A549 (cell line): ENCODE measurements around the gene C17orf75. TPM values are rescaled to one million over a fixed set of nuclear protein-coding genes. Genes with fewer than 3 reads are reported as not detected.
"Not testable (repeated sequence)": the region's sequence is repeated elsewhere in the genome, so short reads cannot be mapped to it uniquely, and the experiment has no call there.

Source experiments
- ATAC-seq, 2 experiments: fragments of 200-7000 bp in 1 of 2; fragments of >200 bp in 1 of 2; cut with Nextera tagmentation in 1 of 2; cut with Tn5 transposase in 1 of 2; 3 replicates each; pipeline versions ENCODE4 v1.8.0 to v1.9.1; 2018 to 2020; ENCODE audit warnings: mild to moderate bottlenecking in 1 of 2, moderate library complexity in 1 of 2
- CTCF ChIA-PET: fragments of 300-600 bp; sonication (Branson Sonifier 250); formaldehyde crosslinking; extraction: SDS; loops from one replicate; lab custom pipeline; 2021; ENCODE audit warnings: antibody characterized with exemption, inconsistent platforms; lab: Yijun Ruan, JAX
- POLR2A ChIA-PET: fragments of 350-600 bp; formaldehyde crosslinking; extraction: SDS; loops from one replicate; lab custom pipeline; 2021; ENCODE audit warnings: antibody characterized with exemption, inconsistent platforms; lab: Yijun Ruan, JAX
- DNase-seq, 2 experiments: peaks; one replicate each; pipeline versions ENCODE4 v3.0.0 to v3.0.0-alpha.2; 2011 to 2016; ENCODE audit warnings: low read depth in 1 of 2, low spot score in 1 of 2
- FAIRE-seq: peaks from 2 replicates; lab custom pipeline; 2011; peaks lifted over from hg19 to GRCh38; lab: Jason Lieb, UNC
- H3K27ac ChIP-seq, 2 experiments: fragments of >200 bp; sonication (Bioruptor Twin); formaldehyde crosslinking; 3 replicates each; pipeline ENCODE4 v1.5.1; 2016 to 2017
- H3K4me1 ChIP-seq: fragments of >200 bp; sonication (Bioruptor Twin); formaldehyde crosslinking; 3 replicates; pipeline ENCODE4 v1.6.1; 2016
- H3K4me2 ChIP-seq: fragments of >200 bp; sonication (Bioruptor Twin); formaldehyde crosslinking; 3 replicates; pipeline ENCODE4 v1.6.1; 2016
- H3K4me3 ChIP-seq: fragments of >200 bp; sonication (Bioruptor Twin); formaldehyde crosslinking; 3 replicates; pipeline ENCODE4 v1.5.1; 2016
- H3K9me3 ChIP-seq: fragments of >200 bp; sonication (Bioruptor Twin); formaldehyde crosslinking; 3 replicates; pipeline ENCODE4 v1.6.1; 2016
- CBX2 ChIP-seq: fragments of 200-600 bp; sonication (generic); IDR thresholded peaks from 2 replicates; pipeline ENCODE4 v1.6.1; 2016; ENCODE audit warnings: low read depth, mild to moderate bottlenecking, borderline replicate concordance
- CHD4 ChIP-seq: fragments of 200-600 bp; sonication (generic); IDR thresholded peaks from 2 replicates; pipeline ENCODE4 v1.6.1; 2016; ENCODE audit warnings: antibody characterized with exemption, mild to moderate bottlenecking, borderline replicate concordance
- EHF ChIP-seq: fragments of 250-450 bp; sonication (Bioruptor Pico); IDR thresholded peaks from 2 replicates; pipeline ENCODE4 v1.5.0; 2020; ENCODE audit warnings: mild to moderate bottlenecking
- FOSL2 ChIP-seq, 2 experiments: fragments of 450-650 bp in 1 of 2; fragments of >200 bp in 1 of 2; sonication (Bioruptor Twin) in 1 of 2; formaldehyde crosslinking; IDR thresholded peaks; 2 replicates each; pipeline versions ENCODE4 v1.5.0 to v1.6.1; 2016 to 2020; ENCODE audit warnings: mild to moderate bottlenecking in 1 of 2, moderate library complexity in 1 of 2
- HEYL ChIP-seq: fragments of 250-450 bp; sonication (Bioruptor Pico); IDR thresholded peaks from 2 replicates; pipeline ENCODE4 v1.8.0; 2021; ENCODE audit warnings: mild to moderate bottlenecking, moderate library complexity
- HMGXB4 ChIP-seq: fragments of 250-450 bp; sonication (Bioruptor Pico); IDR thresholded peaks from 2 replicates; pipeline ENCODE4 v1.5.0; 2021; ENCODE audit warnings: mild to moderate bottlenecking, moderate library complexity, borderline replicate concordance
- HOXA7 ChIP-seq: fragments of 250-450 bp; sonication (Bioruptor Pico); IDR thresholded peaks from 2 replicates; pipeline ENCODE4 v1.5.0; 2020; ENCODE audit warnings: mild to moderate bottlenecking, moderate library complexity
- HOXB5 ChIP-seq: fragments of 250-450 bp; sonication (Bioruptor Pico); IDR thresholded peaks from 2 replicates; pipeline ENCODE4 v1.5.0; 2020; ENCODE audit warnings: mild to moderate bottlenecking, moderate library complexity
- MAZ ChIP-seq: fragments of 150-350 bp; IDR thresholded peaks from 2 replicates; pipeline ENCODE4 v1.6.1; 2014; ENCODE audit warnings: antibody characterized with exemption, low read depth, low read length, borderline replicate concordance
- MYC ChIP-seq: IDR thresholded peaks from 2 replicates; pipeline ENCODE4 v1.6.1; 2012; ENCODE audit warnings: mild to moderate bottlenecking, inconsistent platforms, low read length, improper control_type of control experiment, borderline replicate concordance
- NPAS2 ChIP-seq: fragments of 250-450 bp; sonication (Bioruptor Pico); IDR thresholded peaks from 2 replicates; pipeline ENCODE4 v1.8.0; 2022; ENCODE audit warnings: mild to moderate bottlenecking, moderate library complexity, borderline replicate concordance
- NR3C1 ChIP-seq: fragments of >200 bp; sonication (Bioruptor Twin); formaldehyde crosslinking; IDR thresholded peaks from 3 replicates; pipeline ENCODE4 v1.6.1; 2017
- RNF2 ChIP-seq: fragments of 200-600 bp; sonication (generic); IDR thresholded peaks from 2 replicates; pipeline ENCODE4 v1.6.1; 2016; ENCODE audit warnings: low read depth, mild to moderate bottlenecking, antibody characterized with exemption, moderate library complexity, borderline replicate concordance
- SMC3 ChIP-seq: fragments of >200 bp; sonication (Bioruptor Twin); formaldehyde crosslinking; IDR thresholded peaks from 3 replicates; pipeline ENCODE4 v1.6.1; 2018; ENCODE audit warnings: inconsistent platforms
- SREBF2 ChIP-seq: fragments of 450-650 bp; IDR thresholded peaks from 2 replicates; pipeline ENCODE4 v1.6.1; 2014; ENCODE audit warnings: mild to moderate bottlenecking, moderate library complexity
- TP53 ChIP-seq: fragments of 250-450 bp; sonication (Bioruptor Pico); IDR thresholded peaks from 2 replicates; pipeline ENCODE4 v1.5.0; 2021; ENCODE audit warnings: mild to moderate bottlenecking, moderate library complexity
- ZC3H11A ChIP-seq: fragments of 450-650 bp; IDR thresholded peaks from 2 replicates; pipeline ENCODE4 v1.6.1; 2014; ENCODE audit warnings: antibody characterized with exemption, mild to moderate bottlenecking
- WGBS: methylation state at CpG from one replicate; pipeline ENCODE4 v1.1.6; 2017; ENCODE audit errors: missing lambda C conversion rate; 5-methylcytosine and 5-hydroxymethylcytosine counted together
- polyA plus RNA-seq, 4 experiments: library from polyadenylated mRNA; depleted of rRNA in 3 of 4; stranded (reverse); fragments of >200 nt; fragmentation: RNase III in 1 of 4; extraction: RNeasy Plus Mini Kit Qiagen cat#74134 plus additional on column Dnase treatment in 1 of 4; gene quantifications; 2 replicates in 3 of 4; 3 replicates in 1 of 4; pipeline ENCODE4 v1.2.3, GENCODE V29; 2011 to 2017
- TF ChIP-seq, protein P1 (sequence below): fragments of 200-600 bp; sonication (generic); IDR thresholded peaks from 2 replicates; pipeline ENCODE4 v1.6.1; 2016; ENCODE audit warnings: antibody characterized with exemption, mild to moderate bottlenecking, moderate library complexity

The C17orf75 gene
- polyA plus RNA-seq, 2 of the 4 experiments (the other 2 are of a cell fraction) = 36.3 to 49.6 TPM

GRCh38 chr17:32319548-32319905 is 22.4 kb downstream of the C17orf75 start (continued):
- TF ChIP-seq NPAS2 = no peak
- TF ChIP-seq, protein P1, sequence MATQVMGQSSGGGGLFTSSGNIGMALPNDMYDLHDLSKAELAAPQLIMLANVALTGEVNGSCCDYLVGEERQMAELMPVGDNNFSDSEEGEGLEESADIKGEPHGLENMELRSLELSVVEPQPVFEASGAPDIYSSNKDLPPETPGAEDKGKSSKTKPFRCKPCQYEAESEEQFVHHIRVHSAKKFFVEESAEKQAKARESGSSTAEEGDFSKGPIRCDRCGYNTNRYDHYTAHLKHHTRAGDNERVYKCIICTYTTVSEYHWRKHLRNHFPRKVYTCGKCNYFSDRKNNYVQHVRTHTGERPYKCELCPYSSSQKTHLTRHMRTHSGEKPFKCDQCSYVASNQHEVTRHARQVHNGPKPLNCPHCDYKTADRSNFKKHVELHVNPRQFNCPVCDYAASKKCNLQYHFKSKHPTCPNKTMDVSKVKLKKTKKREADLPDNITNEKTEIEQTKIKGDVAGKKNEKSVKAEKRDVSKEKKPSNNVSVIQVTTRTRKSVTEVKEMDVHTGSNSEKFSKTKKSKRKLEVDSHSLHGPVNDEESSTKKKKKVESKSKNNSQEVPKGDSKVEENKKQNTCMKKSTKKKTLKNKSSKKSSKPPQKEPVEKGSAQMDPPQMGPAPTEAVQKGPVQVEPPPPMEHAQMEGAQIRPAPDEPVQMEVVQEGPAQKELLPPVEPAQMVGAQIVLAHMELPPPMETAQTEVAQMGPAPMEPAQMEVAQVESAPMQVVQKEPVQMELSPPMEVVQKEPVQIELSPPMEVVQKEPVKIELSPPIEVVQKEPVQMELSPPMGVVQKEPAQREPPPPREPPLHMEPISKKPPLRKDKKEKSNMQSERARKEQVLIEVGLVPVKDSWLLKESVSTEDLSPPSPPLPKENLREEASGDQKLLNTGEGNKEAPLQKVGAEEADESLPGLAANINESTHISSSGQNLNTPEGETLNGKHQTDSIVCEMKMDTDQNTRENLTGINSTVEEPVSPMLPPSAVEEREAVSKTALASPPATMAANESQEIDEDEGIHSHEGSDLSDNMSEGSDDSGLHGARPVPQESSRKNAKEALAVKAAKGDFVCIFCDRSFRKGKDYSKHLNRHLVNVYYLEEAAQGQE = no peak
- TF ChIP-seq NR3C1 = no peak

DNA sequence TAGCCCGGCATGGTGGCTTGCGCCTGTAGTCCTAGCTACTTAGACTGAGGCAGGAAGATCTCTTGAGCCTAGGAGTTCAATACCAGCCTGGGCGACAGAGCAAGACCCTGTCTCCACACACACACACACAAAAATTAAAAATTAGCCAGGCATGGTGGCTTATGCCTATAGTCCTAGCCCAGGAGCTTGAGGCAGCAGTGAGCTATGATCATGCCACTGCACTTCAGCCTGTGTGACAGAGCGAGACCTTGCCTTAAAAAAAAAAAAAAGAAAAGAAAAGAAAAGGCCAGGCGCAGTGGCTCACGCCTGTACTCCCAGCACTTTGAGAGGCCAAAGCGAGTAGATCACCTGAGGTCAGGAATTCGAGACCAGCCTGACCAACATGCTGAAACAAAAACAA is 23.9 kb downstream of the C17orf75 start:
- no peak overlapping the region for H3K27ac ChIP-seq
- H3K9me3 ChIP-seq = no peaks in the 10 kb centered on the region
- WGBS = 82% methylated on average over 8 of the region's 8 CpGs
- DNase-seq (no peak), FAIRE-seq (no peak), ATAC-seq (no peak)
- POLR2A ChIA-PET = no interaction called here
- CTCF ChIA-PET = interaction anchor here (0.6 to 11.1 kb wide), 15 partner anchors 9 to 119 kb away, joined by 3 to 259 read pairs (median 7); no protein-coding TSS in a partner anchor
- no peak overlapping the region for H3K4me2 ChIP-seq
- no peaks in the 10 kb centered on the region for H3K4me1 ChIP-seq
- H3K4me3 ChIP-seq = no peak overlapping the region
- TF ChIP-seq EHF (CRISPR knock-in tag) (no peak), RNF2 (no peak), SREBF2 (no peak), ZC3H11A (no peak), TP53 (CRISPR knock-in tag) (no peak), HOXA7 (CRISPR knock-in tag) (no peak), CHD4 (no peak), MYC (no peak), MAZ (no peak), HEYL (CRISPR knock-in tag) (no peak), NPAS2 (no peak), NR3C1 (no peak), CBX2 (no peak), HMGXB4 (CRISPR knock-in tag) (no peak), SMC3 (no peak), HOXB5 (no peak)

DNA sequence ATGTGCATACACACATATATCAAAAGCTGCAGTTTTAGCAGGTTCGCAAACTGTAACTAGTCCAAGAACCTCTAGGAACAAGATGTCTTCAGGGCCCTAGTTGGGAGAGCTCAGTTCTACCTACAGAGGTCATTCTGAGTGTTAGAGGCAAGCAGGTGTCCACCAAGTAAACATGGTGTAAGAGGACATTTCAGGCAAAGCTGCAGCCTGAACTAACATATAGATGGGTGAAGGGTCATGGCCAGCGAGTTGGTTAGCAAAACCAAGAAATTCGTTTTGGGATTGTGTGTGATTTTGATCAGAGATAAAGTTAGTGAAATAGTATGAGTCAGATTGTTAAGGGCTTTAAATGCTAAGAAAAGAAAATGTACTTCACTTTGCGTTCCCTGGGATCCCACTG is 24.6 kb downstream of the C17orf75 start:
- DNase-seq (no peak), FAIRE-seq (no peak), ATAC-seq (no peak)
- H3K9me3 ChIP-seq = no peaks in the 10 kb centered on the region
- no peak overlapping the region for H3K4me2 ChIP-seq
- H3K27ac ChIP-seq = no peak overlapping the region
- H3K4me3 ChIP-seq = no peak overlapping the region
- H3K4me1 ChIP-seq = no peaks in the 10 kb centered on the region
- TF ChIP-seq FOSL2 (IDR thresholded peaks at IDR 0.05) (no peak), FOSL2 (CRISPR knock-in tag; IDR thresholded peaks at IDR 0.05) (no peak), MAZ (no peak)
- WGBS = 67% methylated on average over 4 of the region's 4 CpGs
- CTCF ChIA-PET = interaction anchor here (1.0 to 11.1 kb wide), 5 partner anchors 10 to 114 kb away, joined by 3 to 259 read pairs (median 13); no protein-coding TSS in a partner anchor
- POLR2A ChIA-PET = no interaction called here

DNA sequence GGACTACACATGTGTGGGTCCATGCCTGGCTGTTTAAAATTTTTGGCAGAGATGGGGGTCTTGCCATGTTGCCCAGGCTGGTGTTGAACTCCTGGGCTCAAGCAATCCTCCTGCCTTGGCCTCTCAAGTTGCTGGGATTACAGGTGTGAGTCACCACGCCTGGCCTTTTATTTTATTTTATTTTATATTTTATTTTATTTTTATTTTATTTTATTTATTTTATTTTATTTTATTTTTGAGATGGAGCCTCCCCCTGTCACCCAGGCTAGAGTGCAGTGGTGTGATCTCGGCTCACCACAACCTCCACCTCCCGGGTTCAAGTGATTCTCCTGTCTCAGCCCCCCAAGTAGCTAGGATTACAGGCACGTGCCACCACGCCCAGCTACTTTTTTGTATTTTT is 25.3 kb downstream of the C17orf75 start:
- DNase-seq, ATAC-seq, H3K4me1 ChIP-seq, FAIRE-seq, H3K27ac ChIP-seq, H3K9me3 ChIP-seq, H3K4me2 ChIP-seq, H3K4me3 ChIP-seq, POLR2A ChIA-PET: not testable (repeated sequence)
- CTCF ChIA-PET = interaction anchor here (1.0 to 11.1 kb wide), 6 partner anchors 9 to 113 kb away, joined by 3 to 259 read pairs (median 4); no protein-coding TSS in a partner anchor
- 88% methylated on average over 5 of the region's 5 CpGs for WGBS
